ENCODE data around the gene UST.

GRCh38 chr6:148769304-148769968 is 22.6 kb downstream of the UST start:
- no peak for TF ChIP-seq POLR2A (IDR thresholded peaks at IDR 0.05; ENCODE audit: low read length)
- TF ChIP-seq GATA1 (IDR thresholded peaks at IDR 0.05; ENCODE audit: low read depth, low read length) = no peak

All from erythroblast (primary cell).